ENCODE measurements around the gene OPALIN.
A peak's percentile ranks its signal among the peaks of the same experiment; 100 is the strongest.
"Not testable (repeated sequence)": the region's sequence is repeated elsewhere in the genome, so short reads cannot be mapped to it uniquely, and the experiment has no call there.

Gene OPALIN

DNA sequence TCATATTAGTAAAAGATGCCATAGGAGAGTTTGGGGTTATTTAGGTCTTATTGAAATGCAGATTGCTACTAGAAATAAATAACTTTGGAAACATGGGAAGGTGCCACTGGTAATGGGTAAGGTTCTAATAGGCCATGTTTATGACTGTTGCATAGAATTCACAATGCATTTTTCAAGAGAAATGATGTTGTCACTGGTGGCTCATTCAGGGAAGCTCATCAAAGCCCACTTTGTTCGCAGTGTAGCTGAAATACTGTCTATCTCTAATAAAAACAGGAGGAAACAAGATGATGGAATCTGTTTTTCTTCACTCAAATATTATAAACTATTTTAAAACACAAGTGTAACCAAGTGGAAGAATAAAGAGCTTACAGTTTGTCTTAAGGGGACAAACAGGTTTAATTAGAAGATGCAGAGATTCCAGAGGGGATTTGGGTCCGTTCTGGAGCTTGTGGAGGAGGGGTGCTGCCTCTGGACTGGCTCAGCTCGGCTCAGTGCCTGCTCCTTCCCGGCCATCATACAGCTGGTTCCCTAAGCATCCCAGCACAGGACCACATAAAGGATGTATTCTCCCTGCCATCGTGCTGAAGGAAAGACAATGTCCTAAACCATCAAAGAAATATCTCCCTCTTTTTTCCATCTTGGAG, 20.4 kb downstream of the OPALIN start:
- DNase-seq (ENCODE audit: low spot score): no peak

DNA sequence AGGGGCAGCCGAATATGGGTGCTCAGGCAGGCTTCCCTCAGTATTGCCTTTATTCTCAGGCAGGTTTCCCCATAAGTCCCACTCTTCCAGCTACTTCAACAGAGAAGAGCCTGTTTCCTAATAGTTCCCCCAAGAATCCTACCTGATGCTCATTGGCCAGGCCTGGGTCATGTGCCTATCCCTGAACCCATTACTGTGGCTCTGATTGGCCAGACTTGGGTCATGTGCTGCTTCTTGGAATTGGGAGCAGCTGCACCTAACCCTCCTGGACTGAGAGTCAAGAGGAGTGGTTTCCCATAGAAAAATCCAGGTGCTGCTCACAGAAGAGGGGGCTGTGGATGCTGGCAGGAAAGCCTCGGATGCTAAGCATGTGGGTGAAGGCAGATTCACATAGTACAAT, 21.7 kb downstream of the OPALIN start:
- DNase-seq (ENCODE audit: low spot score): no peak

DNA sequence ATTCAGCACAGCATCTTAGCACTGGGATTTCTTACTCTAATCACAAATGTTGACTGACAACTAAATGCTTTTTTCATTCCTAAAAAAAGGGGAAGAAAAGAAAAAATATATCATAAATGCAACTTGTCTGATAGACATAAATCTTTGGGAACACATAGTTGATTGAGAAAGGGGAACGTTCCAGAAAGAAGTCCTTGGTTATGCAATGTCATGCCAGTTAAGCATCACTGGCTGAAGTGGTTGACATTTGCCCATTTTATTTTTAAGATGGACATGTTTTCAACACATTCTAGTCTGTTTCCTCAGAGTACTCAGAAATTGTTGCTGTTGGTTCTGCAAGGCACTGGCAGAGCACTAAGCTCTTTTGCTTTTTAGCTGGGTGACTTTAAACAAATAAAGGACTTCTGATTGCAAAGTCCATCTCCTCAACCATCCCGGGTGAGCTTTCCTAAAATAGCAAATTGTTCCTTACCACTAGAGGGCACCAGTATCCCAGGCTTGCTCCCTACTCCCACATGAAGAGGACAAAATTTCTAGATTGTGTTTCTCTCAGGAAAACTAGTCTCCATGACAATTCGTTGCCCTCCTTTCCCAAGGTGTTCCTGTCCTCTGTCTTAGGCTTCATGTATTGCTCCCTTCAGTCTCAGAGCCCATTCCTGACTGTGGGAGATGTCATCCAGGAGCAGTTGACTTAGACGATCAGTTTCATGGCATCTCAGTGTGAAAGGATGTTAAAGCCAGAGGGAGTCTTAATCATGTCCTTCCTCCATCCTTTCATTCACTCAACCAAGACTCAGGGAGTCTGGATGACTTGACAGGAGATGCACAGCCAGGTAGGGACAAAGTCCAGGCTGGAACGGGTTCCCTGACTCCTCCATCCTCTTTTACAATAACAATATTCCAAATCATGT, 23.9 kb downstream of the OPALIN start:
- peak; percentile 54 for DNase-seq (ENCODE audit: low spot score)

GRCh38 chr10:96333101-96333500, 25.7 kb downstream of the OPALIN start:
- DNase-seq (ENCODE audit: low spot score): no peak

GRCh38 chr10:96327462-96327861, 31.3 kb downstream of the OPALIN start:
- DNase-seq (ENCODE audit: low spot score): no peak

DNA sequence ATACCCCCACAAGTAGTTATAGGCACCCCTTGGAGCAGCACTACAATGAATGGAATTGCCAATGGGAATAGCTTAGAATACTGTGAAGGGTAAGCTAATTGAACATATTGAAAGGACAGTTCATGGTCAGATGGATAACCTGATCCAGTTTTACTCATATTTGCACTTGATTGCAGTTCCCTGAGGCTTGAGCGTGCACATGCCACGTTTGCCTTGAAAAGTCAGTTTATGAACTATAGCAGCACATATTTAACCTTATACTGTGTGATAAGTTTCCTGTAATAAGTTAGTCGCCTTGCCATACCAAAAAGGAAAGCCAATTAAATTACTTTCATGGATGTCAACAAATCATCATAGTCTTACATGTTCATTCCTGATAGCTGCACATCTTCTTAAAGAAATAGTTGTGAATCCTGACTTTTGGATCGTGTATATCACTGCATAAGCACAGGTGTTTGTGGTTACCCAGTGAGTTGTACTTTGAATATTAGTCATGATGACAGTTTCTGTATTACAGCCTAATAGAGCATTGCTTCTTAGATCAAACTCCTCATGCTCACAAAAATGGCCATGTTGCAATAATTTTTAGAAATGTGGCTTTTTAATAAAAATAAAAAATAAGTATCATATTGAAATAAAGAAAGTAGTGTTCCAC, 33.0 kb downstream of the OPALIN start:
- DNase-seq (ENCODE audit: low spot score): no peak

DNA sequence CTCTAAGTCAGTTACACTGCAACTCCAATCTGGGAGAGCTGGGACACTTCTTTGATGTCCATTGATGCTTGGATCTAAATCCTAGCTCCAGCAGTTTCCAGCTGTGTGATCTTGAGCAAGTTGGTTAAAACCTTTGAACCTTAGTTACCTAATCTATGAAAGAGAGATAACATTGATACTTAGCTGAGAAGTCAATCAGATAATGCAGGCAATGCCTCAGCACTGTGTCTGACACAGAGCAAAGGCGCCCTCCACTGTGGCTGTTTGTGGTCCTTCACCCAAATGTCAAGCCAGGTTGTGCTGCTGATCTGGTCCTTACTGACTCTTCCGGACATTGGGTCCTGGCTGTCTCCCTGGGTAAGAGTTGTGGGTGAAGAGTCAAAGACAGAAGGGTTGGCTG, 34.4 kb downstream of the OPALIN start:
- DNase-seq (ENCODE audit: low spot score): peak; percentile 10

GRCh38 chr10:96322275-96322674, 36.5 kb downstream of the OPALIN start:
- no peak for DNase-seq (ENCODE audit: low spot score)

GRCh38 chr10:96321822-96322221, 37.0 kb downstream of the OPALIN start:
- no peak for DNase-seq (ENCODE audit: low spot score)

DNA sequence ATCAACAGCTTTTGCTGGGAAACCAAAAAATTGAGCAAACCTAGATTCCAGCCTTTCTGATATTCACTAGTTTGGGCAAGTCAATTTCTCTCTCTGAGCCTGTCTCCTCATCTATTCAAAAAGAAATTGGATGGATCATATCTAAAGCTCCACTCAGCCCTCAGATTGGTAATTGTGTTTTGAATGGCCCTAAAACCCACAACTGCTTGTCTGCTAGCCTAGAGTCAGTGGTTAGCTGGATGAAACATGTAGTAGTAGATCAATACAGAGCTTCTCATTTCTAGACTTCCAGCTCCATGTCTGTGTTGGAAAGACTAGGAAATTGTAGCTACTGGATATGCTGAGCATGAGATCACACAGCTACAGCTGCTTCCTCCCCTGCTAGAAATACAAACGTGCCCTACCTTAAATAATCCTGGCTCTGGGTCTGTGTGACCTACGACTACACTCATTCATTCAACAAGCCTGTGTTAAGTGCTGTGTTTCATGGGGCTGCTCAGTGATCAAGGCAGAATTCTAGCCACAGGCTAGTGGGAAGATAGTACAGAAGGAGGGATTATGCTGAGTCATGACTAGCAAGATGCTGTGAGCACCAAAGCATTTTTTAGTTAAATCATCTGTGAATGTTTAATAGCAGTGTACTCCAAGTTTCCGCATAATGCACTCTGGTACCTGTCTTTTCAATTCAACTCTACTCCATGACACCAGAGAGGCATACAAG, 38.9 kb downstream of the OPALIN start:
- no peak for DNase-seq (ENCODE audit: low spot score)

GRCh38 chr10:96317067-96317833, 41.6 kb downstream of the OPALIN start:
- DNase-seq (ENCODE audit: low spot score): no peak

- DNase-seq (ENCODE audit: low spot score): no peak
These were observed 45.5 kb downstream of the OPALIN start for GRCh38 chr10:96313344-96313743.

GRCh38 chr10:96311180-96311715, 47.6 kb downstream of the OPALIN start:
- no peak for DNase-seq (ENCODE audit: low spot score)

DNA sequence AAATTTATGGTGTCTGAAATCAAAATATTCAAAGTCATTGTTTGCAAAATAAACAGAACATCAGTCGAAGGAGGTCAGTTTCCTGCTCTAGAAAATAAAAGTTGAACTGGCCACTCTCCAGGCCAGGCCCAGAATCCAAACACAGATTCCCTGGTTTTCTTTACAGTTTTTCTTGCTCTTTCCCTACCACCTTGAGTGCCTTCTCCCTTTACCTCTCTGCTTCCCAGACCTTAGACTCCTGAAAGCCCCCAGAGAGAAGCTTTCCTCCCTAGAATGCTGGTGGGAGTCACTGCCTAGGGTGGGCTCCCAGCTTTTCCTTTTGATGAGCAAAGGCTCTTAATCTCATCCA, 48.5 kb downstream of the OPALIN start:
- DNase-seq (ENCODE audit: low spot score): no peak

DNA sequence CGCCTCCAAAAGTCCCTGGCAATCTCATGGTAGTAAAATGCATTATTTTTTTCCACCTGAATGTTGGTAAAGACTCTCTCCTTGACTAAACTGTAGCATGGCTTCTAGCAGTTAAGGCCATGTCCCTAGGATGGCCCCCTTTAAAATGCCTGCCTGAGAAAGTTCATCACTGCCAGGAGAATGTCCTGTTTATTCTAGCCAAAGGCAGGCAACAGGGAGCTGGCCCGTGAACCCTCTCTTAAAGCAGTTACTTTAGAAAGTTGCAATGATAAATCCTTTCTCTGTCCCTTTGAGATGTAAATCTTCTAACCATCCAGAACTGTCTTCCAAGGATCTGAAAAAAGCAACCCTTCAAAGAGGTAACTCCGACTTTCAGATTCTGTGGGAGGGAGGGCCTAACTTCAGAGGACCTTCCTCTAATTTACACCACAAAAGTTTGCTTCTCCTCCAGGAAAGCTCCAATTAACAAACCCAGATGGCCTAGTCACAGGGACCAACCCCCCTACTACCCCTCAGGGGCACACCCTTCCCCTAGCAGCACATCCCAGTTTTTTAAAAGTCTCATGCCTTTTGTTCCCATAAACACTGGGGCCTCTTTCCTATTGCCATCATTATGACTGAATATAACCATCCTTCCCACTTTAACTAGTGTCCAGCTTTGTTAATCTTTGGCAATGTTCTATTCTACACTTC, 49.0 kb downstream of the OPALIN start:
- DNase-seq (ENCODE audit: low spot score): no peak

GRCh38 chr10:96308854-96309253, 49.9 kb downstream of the OPALIN start:
- not testable (repeated sequence) for DNase-seq (ENCODE audit: low spot score)

GRCh38 chr10:96306516-96306915, 52.3 kb downstream of the OPALIN start:
- no peak for DNase-seq (ENCODE audit: low spot score)

DNA sequence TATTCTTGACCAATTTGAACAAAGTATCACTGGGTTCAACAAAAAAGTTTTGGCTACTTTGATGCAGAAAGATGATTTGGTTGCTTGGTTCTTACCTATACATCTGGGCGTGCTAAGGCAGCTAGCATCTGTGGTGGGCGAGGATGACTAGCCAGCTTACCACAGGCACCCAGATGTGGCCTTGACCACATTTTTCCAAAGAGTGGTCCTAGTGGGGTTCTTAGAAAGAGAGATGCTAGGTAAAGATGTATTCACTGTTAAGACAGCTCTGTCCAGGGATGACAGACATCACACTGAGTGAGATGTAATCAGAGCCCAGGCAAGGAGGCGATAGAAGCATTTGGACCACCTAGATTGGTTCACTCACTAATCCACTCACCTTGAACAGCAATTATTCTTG, 53.8 kb downstream of the OPALIN start:
- no peak for DNase-seq (ENCODE audit: low spot score)

- DNase-seq (ENCODE audit: low spot score): no peak
These were observed 54.6 kb downstream of the OPALIN start, which contains the start of gene DNTT for GRCh38 chr10:96304230-96304629. Gene DNTT (plus strand): TSS chr10:96304434. CDS start chr10:96304498, 64 bp downstream.

DNA sequence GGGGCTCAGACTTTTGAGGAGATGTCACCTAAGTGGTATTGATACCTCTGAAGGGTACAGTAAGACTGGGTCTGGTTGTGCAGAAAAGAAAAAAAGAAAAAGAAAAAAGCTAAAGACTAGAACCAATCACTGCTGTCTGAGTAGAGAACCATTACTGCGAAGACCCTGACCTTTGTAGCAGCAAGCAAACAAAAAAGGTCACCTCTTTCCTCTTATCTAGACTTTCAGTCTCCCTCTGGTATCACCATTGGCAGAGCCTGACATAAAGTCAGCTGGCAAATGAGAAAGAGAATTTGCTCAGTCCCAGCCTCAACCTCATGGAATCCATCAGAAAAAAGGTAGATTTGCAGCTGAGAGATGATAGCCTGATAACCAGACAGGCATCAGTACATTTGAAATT, 57.2 kb downstream of the OPALIN start:
- peak; percentile 15 for DNase-seq (ENCODE audit: low spot score)

- DNase-seq (ENCODE audit: low spot score): no peak
These were observed 59.4 kb downstream of the OPALIN start for GRCh38 chr10:96299383-96299782.

Data from HuH-7 (cell line).